Neural cell (in vitro differentiated cells): ENCODE data around the gene CCDC102A. TPM values are rescaled to one million over a fixed set of nuclear protein-coding genes. Genes with fewer than 3 reads are reported as not detected.

Experiments used
- H2AFZ ChIP-seq: fragments of 200-600, 300-800 bp; sonication (generic), shearing (Covaris generic); 2 replicates; pipeline ENCODE4 v1.6.0; 2014; ENCODE audit warnings: low read depth, mild to moderate bottlenecking, antibody characterized with exemption, low read length, moderate library complexity
- H3F3A ChIP-seq: fragments of 200-600 bp; shearing (Covaris generic); 2 replicates; pipeline ENCODE4 v1.6.1; 2016; ENCODE audit warnings: mild to moderate bottlenecking, moderate library complexity, mixed read lengths, antibody characterized with exemption, low read length; ENCODE audit not compliant: insufficient read depth, poor library complexity, severe bottlenecking
- H3K27ac ChIP-seq: fragments of 200-600, 300-800 bp; sonication (generic), shearing (Covaris generic); 2 replicates; pipeline ENCODE4 v1.5.1; 2014; ENCODE audit warnings: mild to moderate bottlenecking, low read length, moderate library complexity
- H3K27me3 ChIP-seq: fragments of 300-800, 200-600 bp; sonication (generic), shearing (Covaris generic); 2 replicates; pipeline ENCODE4 v1.6.0; 2014; ENCODE audit warnings: mild to moderate bottlenecking, low read depth, low read length, moderate library complexity; ENCODE audit not compliant: insufficient read depth
- H3K36me3 ChIP-seq: fragments of 300-800, 200-600 bp; sonication (generic), shearing (Covaris generic); 2 replicates; pipeline ENCODE4 v1.5.1; 2014; ENCODE audit warnings: mild to moderate bottlenecking, antibody characterized with exemption, low read length, moderate library complexity; ENCODE audit not compliant: insufficient read depth
- H3K4me2 ChIP-seq: fragments of 300-800, 200-600 bp; sonication (generic), shearing (Covaris generic); 2 replicates; pipeline ENCODE4 v1.6.0; 2014; ENCODE audit warnings: mild to moderate bottlenecking, low read length
- H3K4me3 ChIP-seq: fragments of 300-800, 200-600 bp; sonication (generic), shearing (Covaris generic); 2 replicates; pipeline ENCODE4 v1.5.1; 2014; ENCODE audit warnings: mild to moderate bottlenecking, low read length, moderate library complexity
- H3K79me2 ChIP-seq: fragments of 200-600 bp; shearing (Covaris generic); replicated peaks from 2 replicates; pipeline ENCODE4 v1.6.0; 2014; ENCODE audit warnings: mild to moderate bottlenecking, low read length, moderate library complexity; ENCODE audit not compliant: insufficient read depth
- H3K9ac ChIP-seq: fragments of 300-800, 200-600 bp; sonication (generic), shearing (Covaris generic); 2 replicates; pipeline ENCODE4 v1.6.1; 2016; ENCODE audit warnings: mild to moderate bottlenecking, low read length, mixed read lengths
- H3K9me2 ChIP-seq: fragments of 200-600 bp; shearing (Covaris generic); 2 replicates; pipeline ENCODE4 v1.6.1; 2016; ENCODE audit warnings: mild to moderate bottlenecking, low read length, mixed read lengths; ENCODE audit not compliant: insufficient read depth
- H3K9me3 ChIP-seq: fragments of 200-600, 300-800 bp; sonication (generic), shearing (Covaris generic); 2 replicates; pipeline ENCODE4 v1.6.1; 2016; ENCODE audit warnings: mild to moderate bottlenecking, mixed run types, low read length, moderate library complexity, mixed read lengths
- H4K20me1 ChIP-seq: fragments of 200-600 bp; shearing (Covaris generic); 2 replicates; pipeline ENCODE4 v1.6.1; 2016; ENCODE audit warnings: mild to moderate bottlenecking, mixed run types; ENCODE audit not compliant: insufficient read depth
- CTCF ChIP-seq: fragments of 450-650 bp; IDR thresholded peaks from 2 replicates; pipeline ENCODE4 v1.5.1; 2014; ENCODE audit warnings: antibody characterized with exemption, mild to moderate bottlenecking, moderate library complexity; ENCODE audit not compliant: poor library complexity, severe bottlenecking
- EP300 ChIP-seq: fragments of 450-650 bp; conservative IDR thresholded peaks from 2 replicates; pipeline ENCODE4 v1.6.1; 2014; ENCODE audit warnings: antibody characterized with exemption, mild to moderate bottlenecking, moderate library complexity; ENCODE audit not compliant: poor library complexity, severe bottlenecking
- EZH2 ChIP-seq: fragments of 200-600, 300-800 bp; shearing (Covaris generic), sonication (generic); IDR thresholded peaks from 2 replicates; pipeline ENCODE4 v1.6.1; 2014; ENCODE audit warnings: antibody characterized with exemption, low read length, borderline replicate concordance, mild to moderate bottlenecking; ENCODE audit not compliant: insufficient read depth, poor library complexity, severe bottlenecking
- MXI1 ChIP-seq: fragments of 450-650 bp; conservative IDR thresholded peaks from 2 replicates; pipeline ENCODE4 v1.6.1; 2014; ENCODE audit warnings: antibody characterized with exemption, mild to moderate bottlenecking; ENCODE audit not compliant: poor library complexity, severe bottlenecking
- POLR2AphosphoS5 ChIP-seq: IDR thresholded peaks from 2 replicates; pipeline ENCODE4 v1.6.1; 2012
- RAD21 ChIP-seq: fragments of 450-650 bp; conservative IDR thresholded peaks from 2 replicates; pipeline ENCODE4 v1.6.1; 2014; ENCODE audit warnings: antibody characterized with exemption, mild to moderate bottlenecking, moderate library complexity
- REST ChIP-seq: IDR thresholded peaks from 2 replicates; pipeline ENCODE4 v1.6.1; 2012; ENCODE audit warnings: borderline replicate concordance
- SMC3 ChIP-seq: fragments of 450-650 bp; conservative IDR thresholded peaks from 2 replicates; pipeline ENCODE4 v1.6.1; 2014; ENCODE audit warnings: antibody characterized with exemption, mild to moderate bottlenecking, moderate library complexity; ENCODE audit not compliant: poor library complexity
- TAF1 ChIP-seq: IDR thresholded peaks from 2 replicates; pipeline ENCODE4 v1.6.1; 2012; ENCODE audit warnings: low read depth
- polyA plus RNA-seq: library from polyadenylated mRNA; depleted of rRNA; stranded (reverse); fragments of >200 nt; gene quantifications from 2 replicates; pipeline ENCODE4 v1.2.3, GENCODE V29; 2014

CCDC102A gene
- polyA plus RNA-seq, 1 donor from 2014 or later = 0.20 TPM

- no peaks in the 10 kb centered on the region for H3K36me3 ChIP-seq
- no peak overlapping the region for H3K9ac ChIP-seq
- no peaks in the 10 kb centered on the region for H3K27me3 ChIP-seq
- no peaks in the 10 kb centered on the region for H3K9me2 ChIP-seq
- no peaks in the 10 kb centered on the region for H3F3A ChIP-seq
- TF ChIP-seq EZH2 (no peak), MXI1 (no peak), RAD21 (no peak), POLR2AphosphoS5 (no peak), SMC3 (no peak), REST (no peak), CTCF (no peak), TAF1 (no peak), EP300 (no peak)
- H3K4me2 ChIP-seq = no peak overlapping the region
- no peaks in the 10 kb centered on the region for H3K79me2 ChIP-seq
- H2AFZ ChIP-seq = no peak overlapping the region
- no peak overlapping the region for H3K27ac ChIP-seq
- no peaks in the 10 kb centered on the region for H3K9me3 ChIP-seq
- H3K4me3 ChIP-seq = no peak overlapping the region
- H4K20me1 ChIP-seq = no peaks in the 10 kb centered on the region
These were observed 28.3 kb downstream of the CCDC102A start for GRCh38 chr16:57508035-57508425.

GRCh38 chr16:57507136-57508034 lies 29.0 kb downstream of the CCDC102A start:
- Histone ChIP-seq H4K20me1 (no peaks in the 10 kb centered on the region), H3K79me2 (no peaks in the 10 kb centered on the region), H3F3A (no peaks in the 10 kb centered on the region), H3K9ac (no peak overlapping the region), H3K27ac (no peak overlapping the region), H3K9me2 (no peaks in the 10 kb centered on the region), H3K27me3 (no peaks in the 10 kb centered on the region), H3K9me3 (no peaks in the 10 kb centered on the region), H3K36me3 (no peaks in the 10 kb centered on the region), H3K4me2 (no peak overlapping the region), H2AFZ (no peak overlapping the region), H3K4me3 (no peak overlapping the region)
- TF ChIP-seq TAF1 (no peak), REST (no peak), SMC3 (no peak), EZH2 (no peak), MXI1 (no peak), POLR2AphosphoS5 (no peak), EP300 (no peak), RAD21 (no peak)
